Melanocyte of skin (primary cell): ENCODE measurements around the gene EFNA2. TPM values are rescaled to one million over a fixed set of nuclear protein-coding genes. Genes with fewer than 3 reads are reported as not detected.

Experiments used
- total RNA-seq, 2 donors: library from RNA; depleted of rRNA; stranded (reverse); fragments of >200 nt; gene quantifications; 2 replicates each; pipeline ENCODE4 v1.2.3, GENCODE V29; 2012

Gene EFNA2
- total RNA-seq, result not detected

GRCh38 chr19:1285737-1286360, at the start of gene EFNA2:
TSS of gene EFNA2 (plus strand) at chr19:1285873. CDS start at chr19:1286169, 296 bp downstream.

GRCh38 chr19:1237754-1238368, 47.8 kb upstream of the EFNA2 start, which contains the start of gene CBARP:
TSS of gene CBARP (minus strand) at chr19:1238005. CDS start at chr19:1236100, 1,905 bp downstream.

GRCh38 chr19:1241417-1242095, 44.1 kb upstream of the EFNA2 start, which contains the start of gene ATP5F1D:
TSS of gene ATP5F1D (plus strand) at chr19:1241751. CDS start at chr19:1241851, 100 bp downstream.

GRCh38 chr19:1248139-1248785, 37.4 kb upstream of the EFNA2 start, which contains the start of gene MIDN:
TSS of gene MIDN (plus strand) at chr19:1248583. CDS start at chr19:1250297, 1,714 bp downstream.

GRCh38 chr19:1269065-1269477, 16.6 kb upstream of the EFNA2 start, which contains the start of gene CIRBP:
TSS of gene CIRBP (plus strand) at chr19:1269332. CDS start at chr19:1270934, 1,602 bp downstream.

GRCh38 chr19:1275260-1275975, 10.3 kb upstream of the EFNA2 start, which contains the start of gene FAM174C:
TSS of gene FAM174C (plus strand) at chr19:1275530. CDS start at chr19:1275550, 20 bp downstream.

Other genes starting within 250 kb of the EFNA2 start
- 10 to 100 TPM in 1 of 2 donors, 1 to 10 TPM in 1; 9.0 to 14.8 TPM for gene ABCA7, start 245.8 kb upstream of the EFNA2 start, total RNA-seq
- 1 to 10 TPM in 1 of 2 donors, under 1 TPM in 1; 0.69 to 4.0 TPM for gene ARHGAP45, start 218.7 kb upstream of the EFNA2 start, total RNA-seq
- 100 to 1,000 TPM in 1 of 2 donors, 10 to 100 TPM in 1; 69.2 to 110 TPM for gene POLR2E, start 190.5 kb upstream of the EFNA2 start, total RNA-seq
- gene GPX4, start 181.9 kb upstream of the EFNA2 start, total RNA-seq, result 100 to 1,000 TPM; 109 to 195 TPM
- gene SBNO2, start 111.6 kb upstream of the EFNA2 start, total RNA-seq, result 10 to 100 TPM; 63.7 to 63.9 TPM
- gene STK11, start 80.1 kb upstream of the EFNA2 start, total RNA-seq, result 10 to 100 TPM; 50.9 to 58.9 TPM
- gene CBARP, start 47.9 kb upstream of the EFNA2 start, total RNA-seq, result 1 to 10 TPM; 2.4 to 3.3 TPM
- 10 to 100 TPM; 19.6 to 31.0 TPM for gene ATP5F1D, start 44.1 kb upstream of the EFNA2 start, total RNA-seq
- 10 to 100 TPM in 1 of 2 donors, 1 to 10 TPM in 1; 9.3 to 12.3 TPM for gene MIDN, start 37.3 kb upstream of the EFNA2 start, total RNA-seq
- 100 to 1,000 TPM in 1 of 2 donors, 10 to 100 TPM in 1; 67.3 to 137 TPM for gene CIRBP, start 16.5 kb upstream of the EFNA2 start, total RNA-seq
- gene FAM174C, start 10.3 kb upstream of the EFNA2 start, total RNA-seq, result 10 to 100 TPM; 47.8 to 63.6 TPM
- gene NDUFS7, start 98.0 kb downstream of the EFNA2 start, total RNA-seq, result 10 to 100 TPM; 87.2 to 89.5 TPM
- gene GAMT, start 115.7 kb downstream of the EFNA2 start, total RNA-seq, result 10 to 100 TPM; 19.3 to 20.6 TPM
- gene DAZAP1, start 121.7 kb downstream of the EFNA2 start, total RNA-seq, result 10 to 100 TPM; 41.6 to 61.6 TPM
- gene RPS15, start 152.5 kb downstream of the EFNA2 start, total RNA-seq, result 100 to 1,000 TPM; 480 to 582 TPM
- under 1 TPM; under 0.01 TPM for gene APC2, start 164.2 kb downstream of the EFNA2 start, total RNA-seq
- gene C19orf25, start 193.3 kb downstream of the EFNA2 start, total RNA-seq, result 10 to 100 TPM; 20.0 to 26.6 TPM
- 1 to 10 TPM in 1 of 2 donors, under 1 TPM in 1; 0.67 to 2.4 TPM for gene PCSK4, start 204.5 kb downstream of the EFNA2 start, total RNA-seq
- gene REEP6, start 205.3 kb downstream of the EFNA2 start, total RNA-seq, result 1 to 10 TPM; 3.0 to 3.1 TPM
- 1 to 10 TPM; 1.7 to 2.4 TPM for gene ADAMTSL5, start 227.1 kb downstream of the EFNA2 start, total RNA-seq
- under 1 TPM in 1 of 2 donors, not detected in 1; under 0.01 TPM for gene PLK5, start 238.2 kb downstream of the EFNA2 start, total RNA-seq